HG03439 (cell line): ENCODE data around the gene RANGAP1.
"Not testable (repeated sequence)": the region's sequence is repeated elsewhere in the genome, so short reads cannot be mapped to it uniquely, and the experiment has no call there.

Experiments
- ATAC-seq: cut with Tn5 transposase; IDR thresholded peaks from one replicate; pipeline ENCODE4 v1.9.1; 2021; ENCODE audit warnings: mild to moderate bottlenecking, moderate library complexity; ENCODE audit not compliant: unreplicated experiment

RANGAP1 gene

GRCh38 chr22:41261541-41262249 lies 24.3 kb downstream of the RANGAP1 start:
- no peak for ATAC-seq

GRCh38 chr22:41260871-41261270 lies 25.1 kb downstream of the RANGAP1 start:
- no peak for ATAC-seq

DNA sequence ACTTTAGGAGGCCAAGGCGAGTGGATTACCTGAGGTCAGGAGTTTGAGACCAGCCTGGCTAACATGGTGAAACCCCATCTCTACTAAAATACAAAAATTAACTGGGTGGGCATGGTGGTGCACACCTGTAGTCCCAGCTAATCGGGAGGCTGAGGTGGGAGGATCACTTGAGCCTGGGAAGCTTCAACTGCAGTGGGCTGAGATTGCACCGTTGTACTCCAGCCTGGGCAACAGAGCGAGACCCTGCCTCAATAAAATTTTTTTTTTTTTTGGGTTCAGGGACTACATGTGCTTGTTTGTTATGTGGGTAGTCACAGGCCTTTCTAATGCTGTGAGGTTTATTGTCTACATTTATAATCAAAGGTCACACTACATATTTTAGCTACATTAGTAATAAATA lies 26.2 kb downstream of the RANGAP1 start:
- not testable (repeated sequence) for ATAC-seq

DNA sequence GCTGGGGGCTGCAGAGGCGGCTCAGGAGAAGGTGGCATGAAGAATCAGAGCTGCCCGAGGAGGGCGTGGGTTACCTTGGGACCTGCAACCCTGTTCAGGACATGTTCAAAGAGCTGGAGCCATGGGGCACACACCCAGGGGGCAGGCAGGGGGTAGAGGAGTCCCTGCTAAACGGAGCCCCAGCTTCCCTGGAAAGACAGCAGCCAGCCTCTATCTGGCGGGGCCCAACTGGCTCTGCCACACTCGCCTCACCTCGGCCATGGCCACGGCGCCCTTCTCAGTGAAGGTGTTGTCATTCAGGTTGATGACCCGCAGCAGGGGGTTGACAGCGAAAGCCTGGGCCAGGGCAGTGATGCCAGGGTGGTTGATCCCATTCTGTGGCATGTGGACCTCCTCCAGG lies 28.3 kb downstream of the RANGAP1 start:
- no peak for ATAC-seq

- no peak for ATAC-seq
Observed at GRCh38 chr22:41256254-41257253, 29.4 kb downstream of the RANGAP1 start.

DNA sequence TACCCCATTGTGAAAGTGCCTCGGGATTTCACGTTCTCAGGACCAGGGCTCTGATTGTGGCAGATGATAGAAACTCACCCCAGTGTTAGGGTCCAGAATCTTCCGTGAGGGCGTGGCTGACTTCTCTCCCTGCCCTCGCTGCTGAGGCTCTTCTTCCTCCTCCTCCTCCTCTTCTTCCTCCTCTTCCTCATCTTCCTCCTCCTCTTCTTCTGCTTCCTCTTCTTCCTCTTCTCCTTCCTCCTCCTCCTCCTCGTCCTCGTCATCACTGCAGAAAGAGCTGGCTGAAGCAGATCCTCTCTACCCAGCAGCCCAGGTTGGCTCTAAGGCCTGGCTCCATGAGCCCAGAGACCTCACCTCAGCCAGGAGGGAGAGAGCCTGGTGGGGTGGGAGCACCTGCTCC lies 31.8 kb downstream of the RANGAP1 start:
- no peak for ATAC-seq

GRCh38 chr22:41252365-41252764 lies 33.6 kb downstream of the RANGAP1 start:
- no peak for ATAC-seq

DNA sequence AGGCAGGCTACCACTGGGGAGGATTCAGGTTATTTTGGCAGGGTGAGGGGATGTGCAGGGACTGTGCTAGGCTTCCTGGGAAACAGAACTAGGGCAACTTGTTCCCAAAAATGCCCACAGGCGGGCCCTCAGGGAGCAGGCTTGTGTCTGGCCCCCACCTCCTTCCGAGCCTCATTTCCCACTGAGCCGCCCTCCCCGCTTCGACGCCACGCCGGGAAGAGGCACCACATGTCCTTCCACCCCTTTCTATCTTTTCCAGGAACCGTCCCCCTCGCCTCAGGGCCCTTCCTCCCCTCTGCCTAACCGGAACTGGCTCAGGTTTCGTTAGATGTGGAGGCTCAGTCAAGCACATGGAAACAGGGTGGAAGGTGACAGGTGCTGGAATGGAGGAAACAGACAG lies 35.9 kb downstream of the RANGAP1 start:
- no peak for ATAC-seq

GRCh38 chr22:41249442-41249841 lies 36.5 kb downstream of the RANGAP1 start:
- no peak for ATAC-seq

DNA sequence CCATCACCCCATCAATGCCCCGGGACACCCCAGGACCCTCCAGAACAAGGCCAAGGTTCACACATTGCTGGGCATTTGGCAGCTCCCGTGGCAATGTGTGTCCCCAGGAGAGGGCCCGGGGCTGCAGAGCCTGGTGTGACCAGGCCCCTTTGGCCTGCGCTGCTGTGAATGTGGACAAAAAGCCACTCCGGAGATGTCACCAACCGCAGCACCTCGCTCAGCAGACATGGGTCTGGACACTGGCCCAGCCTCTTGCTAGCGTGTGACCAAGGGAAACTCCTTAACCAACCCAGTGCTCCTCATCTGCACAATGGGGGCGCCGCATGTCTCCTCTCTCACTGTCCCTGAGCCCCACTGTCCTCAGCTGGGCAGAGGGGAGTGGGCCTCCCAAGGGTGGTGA lies 37.2 kb downstream of the RANGAP1 start:
- no peak for ATAC-seq

DNA sequence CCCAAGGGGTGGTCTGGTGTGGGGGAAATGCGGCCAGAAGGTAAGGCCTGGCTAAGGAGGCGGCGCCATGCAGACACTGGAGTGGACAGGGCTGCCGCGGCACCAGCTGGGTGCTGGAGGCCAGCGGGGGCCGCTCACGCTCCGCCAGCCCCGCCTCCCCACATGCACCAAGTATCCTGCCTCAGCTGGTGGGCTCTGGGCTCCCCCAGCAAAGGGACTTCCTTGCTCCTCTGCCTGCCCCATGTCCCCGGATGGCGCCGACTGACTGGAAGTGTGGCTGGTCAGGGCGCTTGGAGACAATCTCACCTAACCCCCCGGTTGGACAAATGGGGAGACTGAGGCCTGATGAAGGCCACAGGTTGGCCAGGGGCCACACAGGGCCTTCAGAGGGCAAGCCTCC lies 37.7 kb downstream of the RANGAP1 start:
- ATAC-seq = no peak

DNA sequence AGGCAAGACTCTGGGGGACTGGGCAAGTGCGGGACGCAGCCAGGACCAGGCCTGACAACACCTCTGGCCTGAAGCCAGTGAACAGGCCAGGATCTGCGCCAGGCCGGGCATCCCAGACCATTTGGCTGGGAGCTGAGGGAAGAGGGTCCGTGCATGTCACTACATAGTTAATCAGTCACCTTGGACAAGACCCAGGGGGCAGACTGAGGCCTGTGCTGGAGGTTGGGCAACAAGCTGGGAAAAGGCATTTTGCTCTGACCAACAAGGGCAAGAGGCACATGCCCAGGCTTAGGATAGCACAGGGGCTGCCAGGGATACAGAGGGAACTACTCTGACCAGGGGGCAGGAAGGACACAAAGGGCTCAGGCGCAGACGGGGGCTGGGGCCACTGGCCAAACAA lies 38.3 kb downstream of the RANGAP1 start:
- no peak for ATAC-seq

GRCh38 chr22:41245917-41246499 lies 40.0 kb downstream of the RANGAP1 start:
- ATAC-seq = no peak

DNA sequence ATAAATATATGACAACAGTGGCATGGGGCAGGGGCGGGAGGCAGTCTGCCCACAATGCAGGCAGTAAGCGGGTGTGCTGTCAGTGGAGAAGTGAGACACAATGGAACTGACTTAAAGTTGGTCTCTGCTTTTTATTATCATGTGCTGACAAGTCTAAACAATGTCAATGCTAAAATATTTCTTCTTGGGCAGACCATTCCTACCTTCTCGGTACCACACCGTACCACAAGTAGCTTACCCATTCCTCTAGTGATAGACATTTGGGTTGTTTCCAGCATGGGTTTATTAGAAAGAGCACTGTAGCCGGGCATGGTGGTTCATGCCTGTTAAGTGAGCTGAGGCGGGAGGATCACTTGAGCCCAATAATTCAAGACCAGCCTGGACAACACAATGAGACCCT lies 42.6 kb downstream of the RANGAP1 start:
- ATAC-seq = no peak

DNA sequence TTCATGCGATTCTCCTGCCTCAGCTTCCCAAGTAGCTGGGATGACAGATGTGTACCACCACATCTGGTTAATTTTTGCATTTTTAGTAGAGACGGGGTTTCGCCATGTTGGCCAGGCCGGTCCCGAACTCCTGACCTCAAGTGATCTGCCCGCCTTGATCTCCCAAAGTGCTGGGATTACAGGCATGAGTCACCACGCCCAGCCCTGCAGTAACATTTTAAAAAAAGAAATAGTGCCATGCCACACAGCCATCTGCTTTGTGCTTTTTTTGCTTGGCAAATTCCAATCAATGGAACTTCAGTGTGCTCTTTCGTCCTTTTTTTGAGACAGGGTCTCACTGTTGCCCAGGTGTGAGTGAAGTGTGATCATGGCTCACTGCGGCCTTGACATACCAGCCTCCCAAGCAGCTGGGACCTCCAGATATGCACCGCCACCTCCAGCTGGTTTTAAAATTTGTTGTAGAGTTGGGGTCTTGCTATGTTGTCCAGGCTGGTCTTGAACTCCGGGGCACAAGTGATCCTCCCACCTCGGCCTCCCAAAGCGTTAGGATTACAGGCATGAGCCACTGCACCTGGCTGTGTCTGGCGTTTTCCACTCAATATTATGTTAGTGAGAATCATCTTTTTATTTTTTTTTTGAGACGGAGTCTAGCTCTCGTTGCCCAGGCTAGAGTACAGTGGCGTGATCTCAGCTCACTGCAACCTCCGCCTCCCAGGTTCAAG lies 43.4 kb downstream of the RANGAP1 start:
- ATAC-seq = no peak

DNA sequence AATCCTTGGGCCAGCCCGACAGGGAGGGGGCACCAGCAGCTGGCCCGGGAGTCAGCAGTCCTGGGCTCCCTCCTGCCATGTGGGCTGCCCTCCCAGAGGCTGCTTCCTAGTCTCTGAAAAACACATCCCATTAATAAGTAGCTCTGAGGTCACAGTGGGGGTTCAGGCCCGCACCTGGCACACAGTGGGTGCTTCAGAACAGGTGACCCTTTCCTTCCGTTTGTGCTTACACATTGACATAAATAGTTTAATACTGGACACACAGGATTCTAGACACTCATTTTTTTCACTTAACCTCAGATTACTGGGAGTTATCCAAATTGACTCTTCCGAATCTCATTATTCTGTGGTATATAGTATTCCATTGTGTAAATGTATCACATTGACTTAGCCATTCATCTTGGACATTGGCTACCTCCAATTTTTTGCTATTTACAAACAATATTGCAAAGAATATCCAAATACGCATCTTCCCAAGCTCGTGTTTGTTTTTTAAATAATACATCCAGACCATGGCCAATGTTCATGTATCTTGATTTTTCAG lies 44.8 kb downstream of the RANGAP1 start:
- no peak for ATAC-seq

DNA sequence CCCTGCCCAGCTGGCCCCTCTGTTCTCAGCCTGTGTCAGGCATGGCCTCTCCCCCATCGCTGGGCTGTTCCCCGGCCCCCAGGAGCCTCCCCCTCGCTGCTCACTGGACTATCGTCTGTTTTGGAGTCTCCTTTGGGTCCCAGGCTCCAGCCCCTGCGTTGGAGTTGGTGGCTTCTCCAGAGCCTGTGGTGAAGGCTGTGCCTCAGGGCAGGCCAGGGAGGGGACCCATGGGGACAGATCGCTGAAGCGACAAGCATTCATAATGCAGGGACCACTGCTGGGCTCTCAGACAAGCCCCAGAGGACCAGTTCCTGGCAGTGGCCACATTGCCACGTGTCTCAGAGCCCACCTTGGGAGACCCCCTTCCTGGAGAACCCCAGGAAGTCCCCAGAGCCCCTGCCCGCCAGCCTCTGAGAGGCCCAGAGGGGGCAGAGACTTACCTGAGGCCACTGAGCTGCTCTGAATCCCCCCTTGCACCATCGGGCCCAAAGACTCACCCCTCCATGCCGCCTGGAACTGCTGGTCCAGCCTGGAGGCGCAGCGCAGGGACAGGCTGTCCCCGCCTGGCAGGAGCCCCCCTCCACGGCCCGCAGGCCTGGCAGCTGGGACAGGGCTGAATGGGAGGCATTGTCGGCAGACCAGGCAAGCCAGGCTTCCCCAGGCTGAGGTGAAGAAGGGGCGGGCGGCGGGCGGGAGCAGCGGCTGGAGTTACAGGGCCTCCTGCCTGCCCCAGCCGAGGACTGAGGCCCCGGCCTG lies 45.4 kb downstream of the RANGAP1 start, which contains the start of gene CHADL:
Gene CHADL (minus strand): TSS at position 555 of the 756 bp plus-strand sequence. CDS start 50 bp downstream, at position 505.
- no peak for ATAC-seq

- ATAC-seq = no peak
Observed at GRCh38 chr22:41239443-41240128, 46.4 kb downstream of the RANGAP1 start.
